Measurements from ENCODE around the gene CFAP58.

DNA sequence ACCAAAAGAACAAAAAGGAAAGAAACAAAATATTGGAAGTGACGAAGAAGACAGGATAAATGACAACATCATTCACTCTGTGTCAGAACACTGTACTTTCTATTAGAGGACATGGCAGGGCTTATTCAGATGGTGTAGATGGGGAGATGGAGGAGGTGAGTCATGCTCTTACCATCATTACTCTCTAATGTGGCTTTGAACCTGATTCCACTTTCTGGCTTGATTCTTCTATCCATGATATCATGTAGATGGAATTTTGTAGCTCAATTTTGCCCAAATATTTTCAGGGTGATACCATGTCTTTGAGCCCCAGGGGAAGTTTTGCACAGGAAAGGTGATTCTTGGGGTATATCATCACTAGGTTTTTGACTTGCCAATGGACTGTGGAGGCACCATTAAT lies 91.7 kb downstream of the CFAP58 start:
- TF ChIP-seq, protein P1, sequence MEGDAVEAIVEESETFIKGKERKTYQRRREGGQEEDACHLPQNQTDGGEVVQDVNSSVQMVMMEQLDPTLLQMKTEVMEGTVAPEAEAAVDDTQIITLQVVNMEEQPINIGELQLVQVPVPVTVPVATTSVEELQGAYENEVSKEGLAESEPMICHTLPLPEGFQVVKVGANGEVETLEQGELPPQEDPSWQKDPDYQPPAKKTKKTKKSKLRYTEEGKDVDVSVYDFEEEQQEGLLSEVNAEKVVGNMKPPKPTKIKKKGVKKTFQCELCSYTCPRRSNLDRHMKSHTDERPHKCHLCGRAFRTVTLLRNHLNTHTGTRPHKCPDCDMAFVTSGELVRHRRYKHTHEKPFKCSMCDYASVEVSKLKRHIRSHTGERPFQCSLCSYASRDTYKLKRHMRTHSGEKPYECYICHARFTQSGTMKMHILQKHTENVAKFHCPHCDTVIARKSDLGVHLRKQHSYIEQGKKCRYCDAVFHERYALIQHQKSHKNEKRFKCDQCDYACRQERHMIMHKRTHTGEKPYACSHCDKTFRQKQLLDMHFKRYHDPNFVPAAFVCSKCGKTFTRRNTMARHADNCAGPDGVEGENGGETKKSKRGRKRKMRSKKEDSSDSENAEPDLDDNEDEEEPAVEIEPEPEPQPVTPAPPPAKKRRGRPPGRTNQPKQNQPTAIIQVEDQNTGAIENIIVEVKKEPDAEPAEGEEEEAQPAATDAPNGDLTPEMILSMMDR (IDR thresholded peaks at IDR 0.05): no peak
- TF ChIP-seq ZFX (IDR thresholded peaks at IDR 0.05; ENCODE audit: borderline replicate concordance): no peak
